H9 (cell line): ENCODE measurements around the gene CRLF2. TPM values are rescaled to one million over a fixed set of nuclear protein-coding genes. Genes with fewer than 3 reads are reported as not detected.

Experiments used
- DNase-seq: peaks from one replicate; pipeline ENCODE4 v3.0.0-alpha.2; 2017
- H2AFZ ChIP-seq: one replicate; pipeline ENCODE4 v1.6.1; 2013; ENCODE audit warnings: mild to moderate bottlenecking, low read length, control low read depth, moderate library complexity
- H2AK5ac ChIP-seq: 2 replicates; pipeline ENCODE4 v1.6.1; 2013; ENCODE audit warnings: low read length, control low read depth, mixed read lengths; ENCODE audit not compliant: insufficient read length
- H2BK120ac ChIP-seq: one replicate; pipeline ENCODE4 v1.6.1; 2013; ENCODE audit warnings: low read depth, mild to moderate bottlenecking, low read length, control low read depth, inconsistent platforms; ENCODE audit not compliant: poor library complexity, severe bottlenecking
- H2BK12ac ChIP-seq: 2 replicates; pipeline ENCODE4 v1.6.1; 2013; ENCODE audit warnings: low read length, control low read depth, mixed read lengths, low read depth; ENCODE audit not compliant: insufficient read length
- H2BK15ac ChIP-seq: 2 replicates; pipeline ENCODE4 v1.6.1; 2013; ENCODE audit warnings: low read depth, low read length, control low read depth
- H2BK20ac ChIP-seq: one replicate; pipeline ENCODE4 v1.6.1; 2013; ENCODE audit warnings: low read depth, mild to moderate bottlenecking, low read length, control low read depth, inconsistent platforms; ENCODE audit not compliant: poor library complexity, severe bottlenecking
- H2BK5ac ChIP-seq: 2 replicates; pipeline ENCODE4 v1.6.1; 2013; ENCODE audit warnings: low read length, control low read depth, mixed read lengths; ENCODE audit not compliant: insufficient read length
- H3K14ac ChIP-seq: 2 replicates; pipeline ENCODE4 v1.6.1; 2013; ENCODE audit warnings: low read length, control low read depth; ENCODE audit not compliant: insufficient read depth
- H3K18ac ChIP-seq: 2 replicates; pipeline ENCODE4 v1.6.1; 2013; ENCODE audit warnings: low read depth, mild to moderate bottlenecking, mixed read lengths, low read length, control low read depth; ENCODE audit not compliant: insufficient read length
- H3K23ac ChIP-seq: 2 replicates; pipeline ENCODE4 v1.6.1; 2013; ENCODE audit warnings: low read length, control low read depth, mixed read lengths, low read depth; ENCODE audit not compliant: insufficient read length
- H3K23me2 ChIP-seq: 2 replicates; pipeline ENCODE4 v1.6.1; 2013; ENCODE audit warnings: low read depth, mild to moderate bottlenecking, mixed read lengths, low read length, control low read depth; ENCODE audit not compliant: insufficient read length, poor library complexity, severe bottlenecking
- H3K27ac ChIP-seq: 2 replicates; pipeline ENCODE4 v1.5.1; 2013; ENCODE audit warnings: low read length, control low read depth, mixed read lengths, low read depth; ENCODE audit not compliant: insufficient read length
- H3K27me3 ChIP-seq: 2 replicates; pipeline ENCODE4 v1.6.1; 2013; ENCODE audit warnings: low read length, control low read depth, inconsistent platforms; ENCODE audit not compliant: insufficient read depth
- H3K4ac ChIP-seq: 2 replicates; pipeline ENCODE4 v1.6.1; 2013; ENCODE audit warnings: low read depth, mild to moderate bottlenecking, control low read depth, inconsistent platforms, low read length, moderate library complexity
- H3K4me1 ChIP-seq: 2 replicates; pipeline ENCODE4 v1.6.1; 2013; ENCODE audit warnings: low read length, control low read depth, inconsistent platforms; ENCODE audit not compliant: insufficient read depth
- H3K4me2 ChIP-seq: 2 replicates; pipeline ENCODE4 v1.6.1; 2013; ENCODE audit warnings: low read length, control low read depth, mixed read lengths; ENCODE audit not compliant: insufficient read length, insufficient read depth
- H3K56ac ChIP-seq: 2 replicates; pipeline ENCODE4 v1.6.1; 2013; ENCODE audit warnings: low read depth, mild to moderate bottlenecking, mixed read lengths, low read length, control low read depth; ENCODE audit not compliant: insufficient read length
- H3K79me1 ChIP-seq: 2 replicates; pipeline ENCODE4 v1.6.1; 2013; ENCODE audit warnings: low read depth, mild to moderate bottlenecking, moderate library complexity, low read length, control low read depth, inconsistent platforms; ENCODE audit not compliant: insufficient read depth, poor library complexity, severe bottlenecking
- H3K79me2 ChIP-seq: 2 replicates; pipeline ENCODE4 v1.6.1; 2013; ENCODE audit warnings: low read length, control low read depth, inconsistent platforms; ENCODE audit not compliant: insufficient read depth
- H3K9ac ChIP-seq: 2 replicates; pipeline ENCODE4 v1.6.1; 2013; ENCODE audit warnings: low read length, control low read depth, mixed read lengths; ENCODE audit not compliant: insufficient read length; ENCODE audit errors: extremely low read depth
- H3K9me3 ChIP-seq: one replicate; pipeline ENCODE4 v1.6.1; 2013; ENCODE audit warnings: low read depth, low read length, inconsistent platforms; ENCODE audit not compliant: control insufficient read depth
- H3T11ph ChIP-seq: one replicate; pipeline ENCODE4 v1.6.1; 2013; ENCODE audit warnings: mild to moderate bottlenecking, low read length, control low read depth, inconsistent platforms
- H4K20me1 ChIP-seq: one replicate; pipeline ENCODE4 v1.6.1; 2013; ENCODE audit not compliant: control insufficient read depth, insufficient read length, insufficient read depth
- H4K5ac ChIP-seq: 2 replicates; pipeline ENCODE4 v1.6.1; 2013; ENCODE audit warnings: low read depth, mild to moderate bottlenecking, mixed read lengths, low read length, control low read depth; ENCODE audit not compliant: insufficient read length
- H4K8ac ChIP-seq: replicated peaks from 2 replicates; pipeline ENCODE4 v1.6.1; 2013; ENCODE audit warnings: low read length, control low read depth, mixed read lengths, low read depth; ENCODE audit not compliant: insufficient read length
- H4K91ac ChIP-seq: 2 replicates; pipeline ENCODE4 v1.6.1; 2013; ENCODE audit warnings: low read depth, mild to moderate bottlenecking, moderate library complexity, mixed read lengths, low read length, control low read depth; ENCODE audit not compliant: insufficient read length
- H3K27ac Mint-ChIP-seq, 3 experiments: 2 replicates in 2 of 3; 3 replicates in 1 of 3; pipeline ENCODE4 v1.8.0; 2020 to 2021; ENCODE audit warnings: mixed read lengths in 3 of 3, mild to moderate bottlenecking in 1 of 3, moderate library complexity in 1 of 3
- H3K27me3 Mint-ChIP-seq: 2 replicates; pipeline ENCODE4 v1.8.0; 2021; ENCODE audit warnings: low read depth, mild to moderate bottlenecking, moderate library complexity, mixed read lengths
- H3K36me3 Mint-ChIP-seq, 3 experiments: 2 replicates in 2 of 3; 3 replicates in 1 of 3; pipeline ENCODE4 v1.8.0; 2020 to 2021; ENCODE audit warnings: low read depth in 3 of 3, mixed read lengths in 3 of 3; ENCODE audit not compliant: insufficient read depth in 1 of 3
- H3K4me1 Mint-ChIP-seq, 2 experiments: 2 replicates each; pipeline ENCODE4 v1.8.0; 2020; ENCODE audit warnings: mixed read lengths in 2 of 2
- H3K4me3 Mint-ChIP-seq, 2 experiments: 2 replicates in 1 of 2; 3 replicates in 1 of 2; pipeline ENCODE4 v1.8.0; 2020 to 2021; ENCODE audit warnings: mild to moderate bottlenecking in 2 of 2, mixed read lengths in 2 of 2, moderate library complexity in 1 of 2
- H3K9me3 Mint-ChIP-seq, 2 experiments: 2 replicates in 1 of 2; 3 replicates in 1 of 2; pipeline ENCODE4 v1.8.0; 2020; ENCODE audit warnings: mild to moderate bottlenecking in 2 of 2, mixed read lengths in 2 of 2, moderate library complexity in 1 of 2
- WGBS: extraction: QIAGEN DNeasy Blood & Tissue Kit; methylation state at CpG from one replicate; pipeline ENCODE4 v1.1.7; 2013; ENCODE audit warnings: missing lambda C conversion rate, low lambda C conversion rate, mixed read lengths; ENCODE audit not compliant: insufficient read length; ENCODE audit errors: extremely low coverage; 5-methylcytosine and 5-hydroxymethylcytosine counted together
- total RNA-seq: library from RNA; stranded (reverse); gene quantifications from 2 replicates; pipeline ENCODE4 v1.2.1, GENCODE V29; 2021
- TF ChIP-seq, protein P1 (sequence below): fragments of 200-600 bp; sonication (generic); conservative IDR thresholded peaks from 3 replicates; pipeline ENCODE4 v1.8.0; 2021; ENCODE audit warnings: antibody characterized with exemption, mild to moderate bottlenecking

Gene CRLF2
- total RNA-seq, 1 experiment from 2014 or later = not detected

DNA sequence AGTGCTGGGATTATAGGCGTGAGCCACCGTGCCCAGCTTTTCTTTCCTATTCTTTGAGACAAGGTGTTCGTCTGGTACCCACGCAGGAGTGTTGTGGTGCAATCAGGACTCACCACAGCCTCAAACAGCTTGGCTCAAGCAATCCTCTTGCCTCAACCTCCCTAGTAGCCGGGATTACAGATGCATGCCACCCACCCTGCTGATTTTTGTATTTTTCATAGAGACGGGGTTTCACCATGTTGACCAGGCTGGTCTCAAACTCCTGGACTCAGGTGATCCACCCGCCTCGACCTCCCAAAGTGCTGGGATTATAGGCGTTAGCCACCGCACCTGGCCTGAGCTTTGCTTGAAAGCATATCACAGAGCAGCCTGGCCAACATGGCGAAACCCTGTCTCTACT, 1.5 kb upstream of the CRLF2 start:
- H3K27me3 Mint-ChIP-seq = no peaks in the 10 kb centered on the region
- H3K79me2 ChIP-seq = no peaks in the 10 kb centered on the region
- no peak overlapping the region for H2AK5ac ChIP-seq
- no peak overlapping the region for H3K27ac Mint-ChIP-seq
- TF ChIP-seq, protein P1, sequence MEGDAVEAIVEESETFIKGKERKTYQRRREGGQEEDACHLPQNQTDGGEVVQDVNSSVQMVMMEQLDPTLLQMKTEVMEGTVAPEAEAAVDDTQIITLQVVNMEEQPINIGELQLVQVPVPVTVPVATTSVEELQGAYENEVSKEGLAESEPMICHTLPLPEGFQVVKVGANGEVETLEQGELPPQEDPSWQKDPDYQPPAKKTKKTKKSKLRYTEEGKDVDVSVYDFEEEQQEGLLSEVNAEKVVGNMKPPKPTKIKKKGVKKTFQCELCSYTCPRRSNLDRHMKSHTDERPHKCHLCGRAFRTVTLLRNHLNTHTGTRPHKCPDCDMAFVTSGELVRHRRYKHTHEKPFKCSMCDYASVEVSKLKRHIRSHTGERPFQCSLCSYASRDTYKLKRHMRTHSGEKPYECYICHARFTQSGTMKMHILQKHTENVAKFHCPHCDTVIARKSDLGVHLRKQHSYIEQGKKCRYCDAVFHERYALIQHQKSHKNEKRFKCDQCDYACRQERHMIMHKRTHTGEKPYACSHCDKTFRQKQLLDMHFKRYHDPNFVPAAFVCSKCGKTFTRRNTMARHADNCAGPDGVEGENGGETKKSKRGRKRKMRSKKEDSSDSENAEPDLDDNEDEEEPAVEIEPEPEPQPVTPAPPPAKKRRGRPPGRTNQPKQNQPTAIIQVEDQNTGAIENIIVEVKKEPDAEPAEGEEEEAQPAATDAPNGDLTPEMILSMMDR = no peak
- no peak overlapping the region for H4K8ac ChIP-seq
- H3K18ac ChIP-seq = no peak overlapping the region
- H2BK12ac ChIP-seq = no peak overlapping the region
- no peak overlapping the region for H2BK15ac ChIP-seq
- DNase-seq = no peak
- H3K36me3 Mint-ChIP-seq = 0 out of 7 replicates have a peak, but pooled peaks cover 0 to 4% (median 0%) of the 10 kb centered on the region in 3 experiments
- no peak overlapping the region for H4K5ac ChIP-seq
- H4K20me1 ChIP-seq = no peaks in the 10 kb centered on the region
- no peak overlapping the region for H3K4ac ChIP-seq
- H3K4me1 Mint-ChIP-seq = peaks cover 2 to 3% of the 10 kb centered on the region in 2 experiments; a peak in 2 of 4 replicates
- no peak overlapping the region for H3K4me2 ChIP-seq
- H3T11ph ChIP-seq = no peak overlapping the region
- H4K91ac ChIP-seq = no peak overlapping the region
- H3K4me3 Mint-ChIP-seq = no peak overlapping the region
- no peaks in the 10 kb centered on the region for H3K79me1 ChIP-seq
- H3K23me2 ChIP-seq = no peaks in the 10 kb centered on the region
- no peak overlapping the region for H3K9ac ChIP-seq
- H3K56ac ChIP-seq = no peak overlapping the region
- no CpG with 5 or more reads among the region's 11 CpGs for WGBS
- H3K4me1 ChIP-seq = no peaks in the 10 kb centered on the region
- no peak overlapping the region for H2BK120ac ChIP-seq
- no peaks in the 10 kb centered on the region for H3K9me3 ChIP-seq
- no peaks in the 10 kb centered on the region for H3K27me3 ChIP-seq
- no peak overlapping the region for H3K14ac ChIP-seq
- H2BK5ac ChIP-seq = no peak overlapping the region
- H3K27ac ChIP-seq = no peak overlapping the region
- H2AFZ ChIP-seq = no peak overlapping the region
- H3K9me3 Mint-ChIP-seq = peaks cover 3 to 4% of the 10 kb centered on the region in 2 experiments; a peak in 3 of 5 replicates
- no peak overlapping the region for H2BK20ac ChIP-seq
- no peak overlapping the region for H3K23ac ChIP-seq
